ENCODE results near the gene CNTN5.

The CNTN5 gene

GRCh38 chr11:99160447-99160846, 139.7 kb downstream of the CNTN5 start:
- no peak overlapping the region for H3K27ac ChIP-seq
- DNase-seq (ENCODE audit: low spot score) = no peak
- TF ChIP-seq CTCF (IDR thresholded peaks at IDR 0.05) = no peak
- no peak overlapping the region for H3K4me3 ChIP-seq

- no peak for DNase-seq (ENCODE audit: low spot score)
- Histone ChIP-seq H3K4me3 (no peak overlapping the region), H3K27ac (no peak overlapping the region)
- TF ChIP-seq CTCF (IDR thresholded peaks at IDR 0.05) = no peak
Measured at GRCh38 chr11:99162819-99163218, 142.1 kb downstream of the CNTN5 start.

- no peak overlapping the region for H3K27ac ChIP-seq
- no peak for TF ChIP-seq CTCF (IDR thresholded peaks at IDR 0.05)
- no peak overlapping the region for H3K4me3 ChIP-seq
- DNase-seq (ENCODE audit: low spot score) = no peak
Measured at GRCh38 chr11:99170591-99170990, 149.8 kb downstream of the CNTN5 start.

GRCh38 chr11:99171330-99171729, 150.6 kb downstream of the CNTN5 start:
- no peak overlapping the region for H3K27ac ChIP-seq
- no peak for DNase-seq (ENCODE audit: low spot score)
- TF ChIP-seq CTCF (IDR thresholded peaks at IDR 0.05) = no peak
- no peak overlapping the region for H3K4me3 ChIP-seq

GRCh38 chr11:99176430-99176829, 155.7 kb downstream of the CNTN5 start:
- no peak overlapping the region for H3K27ac ChIP-seq
- DNase-seq (ENCODE audit: low spot score) = no peak
- no peak for TF ChIP-seq CTCF (IDR thresholded peaks at IDR 0.05)
- no peak overlapping the region for H3K4me3 ChIP-seq

- no peak overlapping the region for H3K27ac ChIP-seq
- H3K4me3 ChIP-seq = no peak overlapping the region
- no peak for TF ChIP-seq CTCF (IDR thresholded peaks at IDR 0.05)
- no peak for DNase-seq (ENCODE audit: low spot score)
Measured at GRCh38 chr11:99177446-99177845, 156.7 kb downstream of the CNTN5 start.

- TF ChIP-seq CTCF (IDR thresholded peaks at IDR 0.05) = no peak
- no peak overlapping the region for H3K4me3 ChIP-seq
- DNase-seq (ENCODE audit: low spot score) = no peak
- no peak overlapping the region for H3K27ac ChIP-seq
Measured at GRCh38 chr11:99184146-99184545, 163.4 kb downstream of the CNTN5 start.

Data from coronary artery (tissue), 2 donors.